H9 (cell line): ENCODE measurements around the gene TIMM50. TPM values are rescaled to one million over a fixed set of nuclear protein-coding genes. Genes with fewer than 3 reads are reported as not detected.

ENCODE experiments used
- DNase-seq: peaks from one replicate; pipeline ENCODE4 v3.0.0-alpha.2; 2017
- H2AFZ ChIP-seq: one replicate; pipeline ENCODE4 v1.6.1; 2013; ENCODE audit warnings: mild to moderate bottlenecking, low read length, control low read depth, moderate library complexity
- H2AK5ac ChIP-seq: 2 replicates; pipeline ENCODE4 v1.6.1; 2013; ENCODE audit warnings: low read length, control low read depth, mixed read lengths; ENCODE audit not compliant: insufficient read length
- H2BK120ac ChIP-seq: one replicate; pipeline ENCODE4 v1.6.1; 2013; ENCODE audit warnings: low read depth, mild to moderate bottlenecking, low read length, control low read depth, inconsistent platforms; ENCODE audit not compliant: poor library complexity, severe bottlenecking
- H2BK12ac ChIP-seq: 2 replicates; pipeline ENCODE4 v1.6.1; 2013; ENCODE audit warnings: low read length, control low read depth, mixed read lengths, low read depth; ENCODE audit not compliant: insufficient read length
- H2BK15ac ChIP-seq: 2 replicates; pipeline ENCODE4 v1.6.1; 2013; ENCODE audit warnings: low read depth, low read length, control low read depth
- H2BK20ac ChIP-seq: one replicate; pipeline ENCODE4 v1.6.1; 2013; ENCODE audit warnings: low read depth, mild to moderate bottlenecking, low read length, control low read depth, inconsistent platforms; ENCODE audit not compliant: poor library complexity, severe bottlenecking
- H2BK5ac ChIP-seq: 2 replicates; pipeline ENCODE4 v1.6.1; 2013; ENCODE audit warnings: low read length, control low read depth, mixed read lengths; ENCODE audit not compliant: insufficient read length
- H3K14ac ChIP-seq: 2 replicates; pipeline ENCODE4 v1.6.1; 2013; ENCODE audit warnings: low read length, control low read depth; ENCODE audit not compliant: insufficient read depth
- H3K18ac ChIP-seq: 2 replicates; pipeline ENCODE4 v1.6.1; 2013; ENCODE audit warnings: low read depth, mild to moderate bottlenecking, mixed read lengths, low read length, control low read depth; ENCODE audit not compliant: insufficient read length
- H3K23ac ChIP-seq: 2 replicates; pipeline ENCODE4 v1.6.1; 2013; ENCODE audit warnings: low read length, control low read depth, mixed read lengths, low read depth; ENCODE audit not compliant: insufficient read length
- H3K23me2 ChIP-seq: 2 replicates; pipeline ENCODE4 v1.6.1; 2013; ENCODE audit warnings: low read depth, mild to moderate bottlenecking, mixed read lengths, low read length, control low read depth; ENCODE audit not compliant: insufficient read length, poor library complexity, severe bottlenecking
- H3K27ac ChIP-seq: 2 replicates; pipeline ENCODE4 v1.5.1; 2013; ENCODE audit warnings: low read length, control low read depth, mixed read lengths, low read depth; ENCODE audit not compliant: insufficient read length
- H3K27me3 ChIP-seq: 2 replicates; pipeline ENCODE4 v1.6.1; 2013; ENCODE audit warnings: low read length, control low read depth, inconsistent platforms; ENCODE audit not compliant: insufficient read depth
- H3K4ac ChIP-seq: 2 replicates; pipeline ENCODE4 v1.6.1; 2013; ENCODE audit warnings: low read depth, mild to moderate bottlenecking, control low read depth, inconsistent platforms, low read length, moderate library complexity
- H3K4me1 ChIP-seq: 2 replicates; pipeline ENCODE4 v1.6.1; 2013; ENCODE audit warnings: low read length, control low read depth, inconsistent platforms; ENCODE audit not compliant: insufficient read depth
- H3K4me2 ChIP-seq: 2 replicates; pipeline ENCODE4 v1.6.1; 2013; ENCODE audit warnings: low read length, control low read depth, mixed read lengths; ENCODE audit not compliant: insufficient read length, insufficient read depth
- H3K56ac ChIP-seq: 2 replicates; pipeline ENCODE4 v1.6.1; 2013; ENCODE audit warnings: low read depth, mild to moderate bottlenecking, mixed read lengths, low read length, control low read depth; ENCODE audit not compliant: insufficient read length
- H3K79me1 ChIP-seq: 2 replicates; pipeline ENCODE4 v1.6.1; 2013; ENCODE audit warnings: low read depth, mild to moderate bottlenecking, moderate library complexity, low read length, control low read depth, inconsistent platforms; ENCODE audit not compliant: insufficient read depth, poor library complexity, severe bottlenecking
- H3K79me2 ChIP-seq: 2 replicates; pipeline ENCODE4 v1.6.1; 2013; ENCODE audit warnings: low read length, control low read depth, inconsistent platforms; ENCODE audit not compliant: insufficient read depth
- H3K9ac ChIP-seq: 2 replicates; pipeline ENCODE4 v1.6.1; 2013; ENCODE audit warnings: low read length, control low read depth, mixed read lengths; ENCODE audit not compliant: insufficient read length; ENCODE audit errors: extremely low read depth
- H3K9me3 ChIP-seq: one replicate; pipeline ENCODE4 v1.6.1; 2013; ENCODE audit warnings: low read depth, low read length, inconsistent platforms; ENCODE audit not compliant: control insufficient read depth
- H3T11ph ChIP-seq: one replicate; pipeline ENCODE4 v1.6.1; 2013; ENCODE audit warnings: mild to moderate bottlenecking, low read length, control low read depth, inconsistent platforms
- H4K20me1 ChIP-seq: one replicate; pipeline ENCODE4 v1.6.1; 2013; ENCODE audit not compliant: control insufficient read depth, insufficient read length, insufficient read depth
- H4K5ac ChIP-seq: 2 replicates; pipeline ENCODE4 v1.6.1; 2013; ENCODE audit warnings: low read depth, mild to moderate bottlenecking, mixed read lengths, low read length, control low read depth; ENCODE audit not compliant: insufficient read length
- H4K8ac ChIP-seq: replicated peaks from 2 replicates; pipeline ENCODE4 v1.6.1; 2013; ENCODE audit warnings: low read length, control low read depth, mixed read lengths, low read depth; ENCODE audit not compliant: insufficient read length
- H4K91ac ChIP-seq: 2 replicates; pipeline ENCODE4 v1.6.1; 2013; ENCODE audit warnings: low read depth, mild to moderate bottlenecking, moderate library complexity, mixed read lengths, low read length, control low read depth; ENCODE audit not compliant: insufficient read length
- H3K27ac Mint-ChIP-seq, 3 experiments: 2 replicates in 2 of 3; 3 replicates in 1 of 3; pipeline ENCODE4 v1.8.0; 2020 to 2021; ENCODE audit warnings: mixed read lengths in 3 of 3, mild to moderate bottlenecking in 1 of 3, moderate library complexity in 1 of 3
- H3K27me3 Mint-ChIP-seq: 2 replicates; pipeline ENCODE4 v1.8.0; 2021; ENCODE audit warnings: low read depth, mild to moderate bottlenecking, moderate library complexity, mixed read lengths
- H3K36me3 Mint-ChIP-seq, 3 experiments: 2 replicates in 2 of 3; 3 replicates in 1 of 3; pipeline ENCODE4 v1.8.0; 2020 to 2021; ENCODE audit warnings: low read depth in 3 of 3, mixed read lengths in 3 of 3; ENCODE audit not compliant: insufficient read depth in 1 of 3
- H3K4me1 Mint-ChIP-seq, 2 experiments: 2 replicates each; pipeline ENCODE4 v1.8.0; 2020; ENCODE audit warnings: mixed read lengths in 2 of 2
- H3K4me3 Mint-ChIP-seq, 2 experiments: 2 replicates in 1 of 2; 3 replicates in 1 of 2; pipeline ENCODE4 v1.8.0; 2020 to 2021; ENCODE audit warnings: mild to moderate bottlenecking in 2 of 2, mixed read lengths in 2 of 2, moderate library complexity in 1 of 2
- H3K9me3 Mint-ChIP-seq, 2 experiments: 2 replicates in 1 of 2; 3 replicates in 1 of 2; pipeline ENCODE4 v1.8.0; 2020; ENCODE audit warnings: mild to moderate bottlenecking in 2 of 2, mixed read lengths in 2 of 2, moderate library complexity in 1 of 2
- CTCF ChIP-seq: fragments of 200-600 bp; sonication (generic); conservative IDR thresholded peaks from 3 replicates; pipeline ENCODE4 v1.8.0; 2021; ENCODE audit warnings: antibody characterized with exemption, mild to moderate bottlenecking
- WGBS: extraction: QIAGEN DNeasy Blood & Tissue Kit; methylation state at CpG from one replicate; pipeline ENCODE4 v1.1.7; 2013; ENCODE audit warnings: missing lambda C conversion rate, low lambda C conversion rate, mixed read lengths; ENCODE audit not compliant: insufficient read length; ENCODE audit errors: extremely low coverage; 5-methylcytosine and 5-hydroxymethylcytosine counted together
- total RNA-seq: library from RNA; stranded (reverse); gene quantifications from 2 replicates; pipeline ENCODE4 v1.2.1, GENCODE V29; 2021

Gene TIMM50
- total RNA-seq, 1 experiment from 2014 or later: 128 TPM

GRCh38 chr19:39467941-39468340 is 12.7 kb upstream of the TIMM50 start:
- Histone ChIP-seq H3K27me3 (no peaks in the 10 kb centered on the region), H3K23ac (no peak overlapping the region), H2BK12ac (no peak overlapping the region), H3K9ac (no peak overlapping the region), H2BK120ac (no peak overlapping the region), H3K18ac (no peak overlapping the region), H4K5ac (no peak overlapping the region), H2BK5ac (no peak overlapping the region), H2AK5ac (no peak overlapping the region), H3K14ac (no peak overlapping the region), H3K4me1 (no peaks in the 10 kb centered on the region), H4K91ac (no peak overlapping the region), H3K4me2 (no peak overlapping the region), H2BK15ac (no peak overlapping the region), H3K4ac (no peak overlapping the region), H2AFZ (no peak overlapping the region), H3K23me2 (no peaks in the 10 kb centered on the region), H3T11ph (no peak overlapping the region), H4K8ac (no peak overlapping the region), H3K56ac (no peak overlapping the region), H3K79me2 (no peaks in the 10 kb centered on the region), H3K9me3 (no peaks in the 10 kb centered on the region), H3K79me1 (no peaks in the 10 kb centered on the region), H3K27ac (no peak overlapping the region), H4K20me1 (peaks cover 3% of the 10 kb centered on the region), H2BK20ac (no peak overlapping the region)
- DNase-seq: no peak
- no peaks in the 10 kb centered on the region; the same call in 1 of the 2 replicates for H3K27me3 Mint-ChIP-seq
- no CpG with 5 or more reads among the region's 7 CpGs for WGBS
- H3K36me3 Mint-ChIP-seq: peaks cover 48 to 86% (median 86%) of the 10 kb centered on the region in 3 experiments
- no peak for TF ChIP-seq CTCF
- H3K9me3 Mint-ChIP-seq: no peaks in the 10 kb centered on the region
- no peak overlapping the region for H3K4me3 Mint-ChIP-seq
- H3K4me1 Mint-ChIP-seq: no peaks in the 10 kb centered on the region
- H3K27ac Mint-ChIP-seq: no peak overlapping the region
